Esophagus muscularis mucosa (tissue), 4 donors: Measurements from ENCODE around the gene MPP3. TPM values are rescaled to one million over a fixed set of nuclear protein-coding genes. Genes with fewer than 3 reads are reported as not detected.

Experiments
- DNase-seq: peaks from one replicate; pipeline ENCODE4 v3.0.0-alpha.2; 2017; ENCODE audit errors: extremely low spot score
- H3K27ac ChIP-seq, 4 donors: fragments of 200-600 bp; sonication (generic); replicated peaks in 1 of 4; 1 replicate in 3 of 4; 2 replicates in 1 of 4; pipeline ENCODE4 v1.5.1; 2016 to 2019; ENCODE audit warnings: mild to moderate bottlenecking in 1 of 4
- H3K27me3 ChIP-seq, 4 donors: fragments of 200-600 bp; sonication (generic); one replicate each; pipeline versions ENCODE4 v1.5.1 to v1.6.0; 2016 to 2019
- H3K36me3 ChIP-seq, 4 donors: fragments of 200-600 bp; sonication (generic); one replicate each; pipeline ENCODE4 v1.5.1; 2016 to 2019
- H3K4me1 ChIP-seq, 4 donors: fragments of 200-600 bp; sonication (generic); one replicate each; pipeline ENCODE4 v1.5.1; 2016 to 2019
- H3K4me3 ChIP-seq, 4 donors: fragments of 200-600 bp; sonication (generic); 1 replicate in 2 of 4; 2 replicates in 2 of 4; pipeline ENCODE4 v1.5.1; 2016 to 2019; ENCODE audit warnings: mild to moderate bottlenecking in 4 of 4, moderate library complexity in 1 of 4
- H3K9me3 ChIP-seq, 4 donors: fragments of 200-600 bp; sonication (generic); 1 replicate in 3 of 4; 2 replicates in 1 of 4; pipeline ENCODE4 v1.5.1; 2016 to 2019
- EP300 ChIP-seq: sonication (generic); formaldehyde crosslinking; IDR thresholded peaks from one replicate; pipeline ENCODE4 v1.6.1; 2017; ENCODE audit warnings: antibody characterized with exemption
- POLR2A ChIP-seq: fragments of 450-650 bp; IDR thresholded peaks from one replicate; pipeline ENCODE4 v1.6.1; 2017; ENCODE audit warnings: antibody characterized with exemption, moderate library complexity, mild to moderate bottlenecking, low read depth
- POLR2AphosphoS5 ChIP-seq, 2 donors: sonication (generic); formaldehyde crosslinking; IDR thresholded peaks; one replicate each; pipeline ENCODE4 v1.6.1; 2017; ENCODE audit warnings: antibody characterized with exemption in 2 of 2
- WGBS: methylation state at CpG from one replicate; pipeline ENCODE4 v1.1.5; 2018; 5-methylcytosine and 5-hydroxymethylcytosine counted together
- intact Hi-C: fragments of 100-400 bp; cut with DNase I; formaldehyde crosslinking; loops from one replicate; pipeline ENCODE4 v1.15.1; 2023
- total RNA-seq, 4 donors: library from RNA; depleted of rRNA; stranded (reverse); fragments of >200 nt; gene quantifications; one replicate each; pipeline versions ENCODE4 v1.1.0 to v1.2.1, GENCODE V29; 2016
- TF ChIP-seq, protein P1 (sequence below), 3 experiments: fragments of 200-600 bp in 2 of 3; fragments of 450-650 bp in 1 of 3; sonication (generic) in 2 of 3; IDR thresholded peaks; one replicate each; pipeline ENCODE4 v1.5.1; 2017 to 2019; ENCODE audit warnings: antibody characterized with exemption in 3 of 3, mild to moderate bottlenecking in 2 of 3, moderate library complexity in 1 of 3

The MPP3 gene
- total RNA-seq, 4 donors from 2014 or later, result 5.0 to 9.9 (median 6.2) TPM

GRCh38 chr17:43830510-43831140 is 2.3 kb downstream of the MPP3 start:
- DNase-seq, result no peak
- Histone ChIP-seq H3K27me3 (no peaks in the 10 kb centered on the region), H3K27ac (no peak overlapping the region), H3K4me3 (no peak overlapping the region), H3K4me1 (peaks cover 20 to 28% (median 24%) of the 10 kb centered on the region in 4 donors), H3K36me3 (peaks cover 0 to 58% (median 43%) of the 10 kb centered on the region in 4 donors), H3K9me3 (no peaks in the 10 kb centered on the region)
- 95% methylated on average over 5 of the region's 7 CpGs for WGBS
- intact Hi-C loops, result loop anchor here (5.0 kb wide), 1 partner anchor 48 kb away; the partner anchor contains the start of gene CFAP97D1
- no peak for TF ChIP-seq EP300
- TF ChIP-seq, protein P1, sequence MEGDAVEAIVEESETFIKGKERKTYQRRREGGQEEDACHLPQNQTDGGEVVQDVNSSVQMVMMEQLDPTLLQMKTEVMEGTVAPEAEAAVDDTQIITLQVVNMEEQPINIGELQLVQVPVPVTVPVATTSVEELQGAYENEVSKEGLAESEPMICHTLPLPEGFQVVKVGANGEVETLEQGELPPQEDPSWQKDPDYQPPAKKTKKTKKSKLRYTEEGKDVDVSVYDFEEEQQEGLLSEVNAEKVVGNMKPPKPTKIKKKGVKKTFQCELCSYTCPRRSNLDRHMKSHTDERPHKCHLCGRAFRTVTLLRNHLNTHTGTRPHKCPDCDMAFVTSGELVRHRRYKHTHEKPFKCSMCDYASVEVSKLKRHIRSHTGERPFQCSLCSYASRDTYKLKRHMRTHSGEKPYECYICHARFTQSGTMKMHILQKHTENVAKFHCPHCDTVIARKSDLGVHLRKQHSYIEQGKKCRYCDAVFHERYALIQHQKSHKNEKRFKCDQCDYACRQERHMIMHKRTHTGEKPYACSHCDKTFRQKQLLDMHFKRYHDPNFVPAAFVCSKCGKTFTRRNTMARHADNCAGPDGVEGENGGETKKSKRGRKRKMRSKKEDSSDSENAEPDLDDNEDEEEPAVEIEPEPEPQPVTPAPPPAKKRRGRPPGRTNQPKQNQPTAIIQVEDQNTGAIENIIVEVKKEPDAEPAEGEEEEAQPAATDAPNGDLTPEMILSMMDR (IDR thresholded peaks at IDR 0.05), result no peak
- no peak for TF ChIP-seq POLR2A
- no peak for TF ChIP-seq POLR2AphosphoS5 (IDR thresholded peaks at IDR 0.05)

- Histone ChIP-seq H3K27me3 (no peaks in the 10 kb centered on the region), H3K4me3 (no peak overlapping the region), H3K9me3 (no peaks in the 10 kb centered on the region), H3K4me1 (peaks cover 20 to 28% (median 25%) of the 10 kb centered on the region in 4 donors), H3K27ac (no peak overlapping the region), H3K36me3 (peaks cover 0 to 65% (median 50%) of the 10 kb centered on the region in 4 donors)
- intact Hi-C loops, result loop anchor here (5.0 kb wide), 1 partner anchor 47 kb away; the partner anchor contains the start of gene CFAP97D1
- no peak for DNase-seq
- TF ChIP-seq, protein P1 (IDR thresholded peaks at IDR 0.05), result no peak
- TF ChIP-seq POLR2A (no peak), EP300 (no peak), POLR2AphosphoS5 (IDR thresholded peaks at IDR 0.05) (no peak)
- 97% methylated on average over 9 of the region's 14 CpGs for WGBS
Measured at GRCh38 chr17:43829738-43830137, 3.2 kb downstream of the MPP3 start.

DNA sequence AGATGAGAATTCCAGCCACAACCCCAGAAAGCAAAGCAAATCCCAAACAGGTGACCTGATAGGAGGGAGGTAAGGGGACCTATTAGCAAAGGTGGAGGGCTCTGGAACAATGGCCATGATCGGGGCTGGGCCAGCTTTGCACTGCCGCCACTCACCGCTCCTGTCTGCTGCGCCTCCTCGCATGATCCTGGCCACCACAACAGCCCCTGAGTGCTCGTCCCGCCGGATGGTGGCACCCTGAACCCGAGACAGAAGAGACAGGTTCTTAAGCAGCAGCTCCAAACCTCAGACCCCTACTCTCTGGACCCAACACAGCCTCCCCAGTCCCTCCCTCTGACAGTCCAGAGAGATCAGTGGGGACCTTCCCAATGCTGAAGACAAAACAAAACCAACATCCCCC is 5.3 kb downstream of the MPP3 start:
- 92% methylated on average over 9 of the region's 9 CpGs for WGBS
- intact Hi-C loops, result no loop called here

GRCh38 chr17:43826206-43826605 is 6.7 kb downstream of the MPP3 start:
- WGBS, result 95% methylated on average over 6 of the region's 7 CpGs
- H3K4me3 ChIP-seq, result no peak overlapping the region
- peaks cover 0 to 78% (median 56%) of the 10 kb centered on the region in 4 donors for H3K36me3 ChIP-seq
- no peak for DNase-seq
- no peaks in the 10 kb centered on the region for H3K27me3 ChIP-seq
- no peak overlapping the region for H3K27ac ChIP-seq
- H3K9me3 ChIP-seq, result no peaks in the 10 kb centered on the region
- peaks cover 12 to 25% (median 13%) of the 10 kb centered on the region in 4 donors for H3K4me1 ChIP-seq
- intact Hi-C loops, result no loop called here
- TF ChIP-seq, protein P1 (IDR thresholded peaks at IDR 0.05), result no peak
- TF ChIP-seq POLR2A (no peak), EP300 (no peak), POLR2AphosphoS5 (IDR thresholded peaks at IDR 0.05) (no peak)

More for the DNA sequence above, 5.3 kb downstream of the MPP3 start:
- Histone ChIP-seq H3K36me3 (peaks cover 0 to 73% (median 54%) of the 10 kb centered on the region in 4 donors), H3K27ac (no peak overlapping the region), H3K27me3 (no peaks in the 10 kb centered on the region), H3K9me3 (no peaks in the 10 kb centered on the region), H3K4me3 (no peak overlapping the region), H3K4me1 (peaks cover 23 to 32% (median 26%) of the 10 kb centered on the region in 4 donors)
- TF ChIP-seq POLR2AphosphoS5 (IDR thresholded peaks at IDR 0.05) (no peak), POLR2A (no peak), EP300 (no peak)
- TF ChIP-seq, protein P1 (IDR thresholded peaks at IDR 0.05), result no peak
- DNase-seq, result no peak

DNA sequence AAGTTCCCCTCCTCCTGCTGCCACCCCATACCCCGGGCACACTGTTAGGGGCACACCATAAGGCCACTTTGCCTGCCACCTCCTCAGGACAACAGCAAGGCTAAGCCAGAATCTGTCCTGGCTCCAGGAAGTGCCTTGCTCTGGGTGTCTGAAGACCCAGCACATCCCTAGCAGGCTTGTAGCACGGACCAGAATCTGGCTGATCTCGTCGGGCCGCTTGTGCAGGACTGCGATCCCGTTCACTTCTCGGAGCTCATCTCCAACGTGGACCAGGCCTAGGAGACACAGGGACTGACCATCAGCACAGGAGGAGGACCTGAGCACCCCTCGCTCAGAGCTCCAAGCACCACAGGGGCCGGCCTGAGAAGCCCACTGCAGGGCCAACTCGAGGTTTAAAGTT is 7.4 kb downstream of the MPP3 start:
- H3K27ac ChIP-seq, result no peak overlapping the region
- peaks cover 0 to 78% (median 59%) of the 10 kb centered on the region in 4 donors for H3K36me3 ChIP-seq
- peaks cover 11 to 25% (median 13%) of the 10 kb centered on the region in 4 donors for H3K4me1 ChIP-seq
- H3K4me3 ChIP-seq, result no peak overlapping the region
- DNase-seq, result no peak
- no peaks in the 10 kb centered on the region for H3K27me3 ChIP-seq
- H3K9me3 ChIP-seq, result no peaks in the 10 kb centered on the region
- 92% methylated on average over 12 of the region's 12 CpGs for WGBS
- intact Hi-C loops, result no loop called here
- TF ChIP-seq, protein P1 (IDR thresholded peaks at IDR 0.05), result no peak
- TF ChIP-seq POLR2AphosphoS5 (IDR thresholded peaks at IDR 0.05) (no peak), POLR2A (no peak), EP300 (no peak)
